HG02623 (cell line): ENCODE data around the gene HHAT.
A peak's percentile ranks its signal among the peaks of the same experiment; 100 is the strongest.
"Not testable (repeated sequence)": the region's sequence is repeated elsewhere in the genome, so short reads cannot be mapped to it uniquely, and the experiment has no call there.

Experiments
- ATAC-seq: cut with Tn5 transposase; IDR thresholded peaks from one replicate; pipeline ENCODE4 v1.9.1; 2021; ENCODE audit warnings: moderate library complexity; ENCODE audit not compliant: unreplicated experiment

The HHAT gene

GRCh38 chr1:210385228-210385627 is 56.5 kb downstream of the HHAT start:
- ATAC-seq: no peak

DNA sequence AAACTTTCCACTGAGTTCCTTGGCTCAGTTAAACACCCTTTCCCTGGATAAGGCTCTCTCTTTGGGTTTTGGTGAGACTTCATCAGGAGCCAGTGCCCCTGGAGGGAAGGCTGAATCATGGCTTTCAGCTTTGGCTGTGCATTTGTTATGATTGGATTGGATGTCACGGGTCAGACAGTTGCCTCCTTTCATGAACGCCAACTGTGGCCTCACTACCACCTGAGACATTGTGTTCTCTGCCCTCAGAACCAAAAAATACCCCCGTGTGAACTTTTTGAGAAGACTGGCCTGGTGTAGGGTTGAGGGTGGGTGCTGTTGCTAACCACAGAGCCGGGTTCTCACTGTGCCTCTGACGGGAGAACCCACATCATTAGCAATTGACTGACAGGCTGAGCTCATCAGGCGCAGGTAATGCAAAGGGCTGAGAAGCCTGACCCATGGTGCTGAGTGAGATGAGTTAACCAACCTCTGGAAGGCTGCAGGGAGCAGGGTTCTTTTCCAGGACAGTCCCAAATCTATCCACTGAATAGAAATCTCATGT is 65.6 kb downstream of the HHAT start:
- ATAC-seq: no peak

GRCh38 chr1:210396541-210396940 is 67.8 kb downstream of the HHAT start:
- ATAC-seq: no peak

- no peak for ATAC-seq
Measured at GRCh38 chr1:210397252-210397651, 68.5 kb downstream of the HHAT start.

DNA sequence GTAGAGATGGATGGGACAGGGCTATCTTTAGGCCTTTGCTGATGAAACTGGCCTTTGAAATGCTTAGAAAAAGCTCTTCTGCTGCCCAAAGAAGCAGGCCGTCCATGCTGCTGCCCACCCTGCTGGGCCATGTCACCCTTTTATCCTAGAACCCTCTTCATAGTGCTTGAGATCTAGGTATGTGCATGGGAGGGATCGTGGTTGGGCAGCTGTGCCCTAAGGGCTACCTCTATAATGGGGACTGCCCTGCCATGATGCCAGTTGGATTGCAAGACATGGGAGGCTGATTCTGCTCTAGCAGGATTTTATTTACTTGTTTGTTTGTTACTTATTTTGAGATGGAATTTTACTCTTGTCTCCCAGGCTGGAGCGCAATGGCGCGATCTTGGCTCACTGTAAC is 69.0 kb downstream of the HHAT start:
- ATAC-seq: no peak

GRCh38 chr1:210398466-210398865 is 69.8 kb downstream of the HHAT start:
- no peak for ATAC-seq

GRCh38 chr1:210400043-210400840 is 71.5 kb downstream of the HHAT start:
- peak; percentile 94 for ATAC-seq

- no peak for ATAC-seq
Measured at GRCh38 chr1:210402560-210402959, 73.9 kb downstream of the HHAT start.

DNA sequence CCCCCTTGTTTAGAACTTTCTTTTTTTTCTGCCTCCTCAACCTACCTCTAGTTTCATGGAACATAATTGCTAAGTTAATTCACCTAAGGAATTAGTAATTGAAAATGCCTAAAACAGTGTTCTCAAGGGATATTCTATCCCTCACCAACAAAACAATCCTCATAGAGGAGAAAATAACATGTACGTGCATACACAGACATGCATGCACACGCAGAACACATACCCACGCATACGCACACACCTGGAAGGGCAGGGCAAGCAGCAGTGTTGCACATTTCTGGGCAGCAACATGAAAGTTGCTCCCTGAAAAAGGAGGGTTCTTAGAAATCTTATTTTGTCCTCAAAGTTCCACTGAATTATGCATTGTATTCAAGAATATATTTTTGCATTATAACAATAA is 76.6 kb downstream of the HHAT start:
- ATAC-seq: no peak

- not testable (repeated sequence) for ATAC-seq
Measured at GRCh38 chr1:210406341-210406740, 77.6 kb downstream of the HHAT start.

DNA sequence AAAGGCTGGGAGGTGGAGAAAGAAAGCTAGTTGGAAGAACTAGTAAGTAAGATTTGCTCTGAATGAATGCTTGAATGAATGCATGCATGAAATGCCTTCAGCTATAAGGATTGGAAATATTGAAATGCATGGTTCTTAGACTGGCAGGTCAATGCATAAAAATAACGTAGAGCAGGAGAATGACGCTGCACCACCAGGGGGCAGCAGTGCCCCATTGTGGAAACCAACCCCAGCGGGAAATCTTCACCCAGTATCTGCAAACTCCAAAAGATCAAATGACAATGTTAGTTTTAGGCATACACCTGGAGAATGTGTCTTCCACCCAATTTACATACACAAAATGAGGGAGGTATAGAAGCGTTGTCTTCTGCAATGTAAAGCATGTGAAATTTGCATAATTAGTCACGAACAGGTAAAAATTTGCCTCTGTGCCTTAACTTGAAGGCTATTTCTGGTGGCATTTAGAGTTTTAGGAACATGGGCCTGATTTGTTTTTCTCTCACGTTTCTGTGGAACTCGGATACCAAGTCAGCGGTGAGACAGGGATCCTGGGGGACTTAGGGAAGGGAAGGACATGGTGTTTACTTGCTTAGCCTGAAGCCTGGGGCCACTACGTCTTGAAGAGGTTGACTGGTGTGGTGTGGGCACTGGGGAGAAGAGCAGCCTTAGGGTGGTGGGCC is 78.6 kb downstream of the HHAT start:
- peak; percentile 72 for ATAC-seq

DNA sequence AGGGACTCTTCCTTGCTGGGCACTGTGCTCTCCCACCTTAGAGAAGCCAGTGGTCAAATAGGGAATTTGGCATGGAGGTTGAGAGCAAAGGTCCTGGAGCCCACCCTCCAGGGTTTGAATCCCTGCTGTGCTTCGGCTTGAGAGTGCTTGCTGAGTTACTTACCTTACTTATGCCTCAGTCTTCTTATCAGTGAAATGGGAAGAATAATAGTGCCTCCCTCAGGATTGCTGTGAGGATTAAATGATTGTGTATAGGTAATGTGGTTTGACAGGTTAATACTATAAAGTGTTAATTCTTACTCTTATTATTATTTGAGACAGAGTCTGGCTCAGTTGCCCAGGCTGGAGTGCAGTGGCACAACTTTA is 79.2 kb downstream of the HHAT start:
- ATAC-seq: no peak

- ATAC-seq: no peak
Measured at GRCh38 chr1:210412240-210412639, 83.5 kb downstream of the HHAT start.

DNA sequence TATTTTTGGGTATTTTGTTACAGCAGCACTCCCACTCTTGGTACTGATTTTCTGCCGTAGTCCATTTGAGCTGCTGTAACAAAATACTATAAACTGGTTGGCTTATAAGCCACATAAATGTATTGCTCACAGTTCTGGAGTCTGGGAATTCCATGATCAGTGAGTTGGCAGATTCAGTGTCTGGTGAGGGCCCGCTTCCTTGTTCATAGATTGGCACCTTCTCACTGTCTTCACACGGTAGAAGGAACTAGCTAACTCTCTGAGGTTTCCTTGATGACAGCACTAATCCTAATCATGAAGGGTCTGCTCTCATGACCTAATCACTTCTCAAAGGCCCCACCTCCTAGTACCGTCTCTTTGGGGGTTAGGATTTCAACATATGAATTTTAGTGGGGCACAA is 85.2 kb downstream of the HHAT start:
- ATAC-seq: no peak

- no peak for ATAC-seq
Measured at GRCh38 chr1:210415846-210416448, 87.2 kb downstream of the HHAT start.

GRCh38 chr1:210416681-210417080 is 88.0 kb downstream of the HHAT start:
- ATAC-seq: no peak

GRCh38 chr1:210417881-210418280 is 89.2 kb downstream of the HHAT start:
- ATAC-seq: no peak

GRCh38 chr1:210418863-210419650 is 90.4 kb downstream of the HHAT start:
- no peak for ATAC-seq

DNA sequence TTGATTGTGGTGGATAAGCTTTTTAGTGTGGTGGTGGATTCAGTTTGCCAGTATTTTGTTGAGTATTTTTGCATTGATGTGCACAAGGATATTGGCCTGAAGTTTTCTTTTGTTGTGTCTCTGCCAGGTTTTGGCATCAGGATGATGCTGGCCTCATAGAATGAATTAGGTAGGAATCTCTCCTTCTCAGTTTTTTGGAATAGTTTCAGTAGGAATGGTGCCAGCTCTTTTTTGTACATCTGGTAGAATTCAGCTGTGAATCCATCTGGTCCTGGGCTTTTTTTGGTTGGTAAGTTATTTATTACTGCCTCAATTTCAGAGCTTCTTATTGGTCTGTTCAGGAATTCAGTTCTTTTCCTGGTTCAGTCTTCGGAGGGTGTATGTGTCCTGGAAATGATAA is 98.0 kb downstream of the HHAT start:
- ATAC-seq: not testable (repeated sequence)

GRCh38 chr1:210428696-210429095 is 100.0 kb downstream of the HHAT start:
- no peak for ATAC-seq

- ATAC-seq: no peak
Measured at GRCh38 chr1:210434223-210434622, 105.5 kb downstream of the HHAT start.
